Measurements from ENCODE around the gene ATXN2.
"Not testable (repeated sequence)": the region's sequence is repeated elsewhere in the genome, so short reads cannot be mapped to it uniquely, and the experiment has no call there.

Gene ATXN2

DNA sequence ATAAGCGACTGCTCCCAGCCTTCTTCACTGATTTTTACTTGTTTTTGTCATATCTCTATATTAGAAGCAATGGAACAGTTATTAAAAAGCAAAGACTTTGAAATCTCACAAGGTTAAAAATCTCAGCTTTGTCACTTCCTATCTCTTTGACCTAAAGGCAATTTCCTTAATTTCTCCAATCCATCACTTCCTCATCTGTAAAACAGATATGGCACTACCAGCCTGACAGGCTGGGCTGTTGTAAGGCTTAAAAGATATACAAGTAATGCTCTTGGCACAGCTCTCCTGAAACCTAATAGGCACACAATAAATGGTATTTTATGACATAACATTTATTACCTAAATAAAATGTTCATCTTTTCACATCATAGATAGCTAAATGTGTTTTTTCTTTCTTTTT, 25.6 kb downstream of the ATXN2 start:
- DNase-seq, result no peak

DNA sequence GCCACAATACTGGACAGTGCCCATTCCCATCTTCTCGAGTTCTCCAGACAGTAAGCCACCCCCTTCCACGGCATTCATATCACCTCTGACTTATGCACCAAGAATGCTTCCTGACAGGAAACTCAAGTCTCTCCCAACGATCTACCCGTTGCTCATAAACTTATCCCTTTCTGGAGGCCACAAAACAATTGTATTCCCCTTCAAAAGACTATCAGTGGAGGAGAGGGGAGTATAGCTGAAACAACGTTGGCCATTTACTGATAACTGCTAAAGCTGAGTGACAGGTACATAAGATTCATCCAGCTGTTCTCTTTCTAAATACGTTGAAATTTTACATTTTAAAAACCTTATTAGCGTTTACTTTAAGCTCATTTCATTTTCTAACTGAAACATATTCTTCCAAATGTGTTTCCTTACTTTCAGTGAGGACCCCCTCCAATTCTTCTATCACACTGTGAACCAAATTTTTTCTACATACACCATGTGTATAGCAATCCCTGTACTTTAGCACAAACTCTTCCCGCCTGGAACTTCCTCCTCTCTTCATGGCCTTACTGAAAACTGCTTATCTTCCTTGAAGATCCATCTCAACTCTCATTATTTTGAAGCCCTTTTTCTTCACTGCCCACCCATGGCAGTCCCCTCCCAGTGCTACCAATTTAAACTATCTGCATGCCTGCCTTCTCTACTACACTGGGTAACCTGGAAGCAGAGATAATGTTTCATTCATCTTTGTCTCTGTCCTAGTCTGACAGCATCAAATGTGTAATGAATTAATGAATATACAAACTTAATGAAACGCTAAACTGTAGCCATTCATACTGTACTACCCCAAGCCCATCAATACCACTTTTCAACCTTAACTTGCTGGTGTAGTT, 28.8 kb downstream of the ATXN2 start:
- DNase-seq, result peak; percentile 84

DNA sequence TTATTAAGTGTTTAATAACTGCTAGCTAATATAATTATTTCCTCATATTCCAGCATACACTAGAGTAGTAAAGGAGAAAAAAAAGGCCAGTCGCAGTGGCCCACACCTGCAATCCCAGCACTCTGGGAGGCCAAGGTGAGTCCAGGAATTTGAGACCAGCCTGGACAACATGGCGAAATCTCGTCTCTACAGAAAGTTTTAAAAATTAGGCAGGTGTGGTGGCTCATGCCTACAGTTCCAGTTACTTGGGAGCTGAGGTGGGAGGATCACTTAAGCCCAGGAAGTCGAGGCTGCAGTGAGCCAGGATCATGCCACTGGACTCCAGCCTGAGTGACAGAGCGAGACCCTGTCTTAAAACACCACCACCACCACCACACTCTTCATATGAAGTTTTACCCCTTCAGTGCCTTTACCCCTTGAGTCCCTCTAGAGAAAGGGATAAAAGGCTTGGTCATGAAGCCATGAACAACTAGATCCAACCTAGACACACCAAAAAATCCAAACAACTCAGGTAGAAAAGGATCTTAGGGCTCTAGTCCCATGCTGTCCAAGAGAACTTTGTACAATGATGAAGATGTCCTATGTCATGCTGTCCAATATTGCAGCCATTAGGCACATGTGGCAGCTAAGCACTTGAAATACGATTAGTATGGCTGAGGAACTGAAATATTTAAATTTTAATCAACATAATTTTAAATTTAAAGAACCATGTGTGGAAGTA, 29.6 kb downstream of the ATXN2 start:
- no peak for DNase-seq

DNA sequence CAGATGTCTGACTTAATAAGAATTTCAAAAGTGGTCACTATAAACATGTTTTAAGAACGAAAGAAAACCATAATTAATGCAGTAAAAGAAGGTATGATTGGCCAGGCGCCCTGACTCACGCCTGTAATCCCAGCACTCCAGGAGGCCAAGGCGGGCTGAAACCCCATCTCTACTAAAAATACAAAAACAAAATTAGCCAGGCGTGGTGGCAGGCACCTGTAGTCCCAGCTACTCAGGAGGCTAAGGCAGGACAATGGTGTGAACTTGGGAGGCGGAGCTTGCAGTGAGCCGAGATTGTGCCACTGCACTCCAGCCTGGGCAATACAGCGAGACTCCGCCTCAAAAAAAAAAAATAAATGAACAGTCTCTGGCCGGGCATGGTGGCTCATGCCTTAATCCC, 38.3 kb downstream of the ATXN2 start:
- DNase-seq, result not testable (repeated sequence)

DNA sequence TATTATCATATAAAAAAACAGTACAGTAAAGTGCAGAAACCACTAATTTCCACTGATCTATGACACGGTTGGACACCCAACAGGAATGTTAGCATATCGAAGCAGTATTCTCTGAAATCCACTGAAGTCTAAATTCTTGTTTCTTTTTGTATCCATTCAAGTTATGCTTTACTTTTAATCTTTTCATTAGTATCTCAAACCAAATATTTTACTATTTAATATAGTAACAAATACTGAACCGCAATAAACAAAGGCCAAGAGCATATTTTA, 41.1 kb downstream of the ATXN2 start:
- peak; percentile 18 for DNase-seq

DNA sequence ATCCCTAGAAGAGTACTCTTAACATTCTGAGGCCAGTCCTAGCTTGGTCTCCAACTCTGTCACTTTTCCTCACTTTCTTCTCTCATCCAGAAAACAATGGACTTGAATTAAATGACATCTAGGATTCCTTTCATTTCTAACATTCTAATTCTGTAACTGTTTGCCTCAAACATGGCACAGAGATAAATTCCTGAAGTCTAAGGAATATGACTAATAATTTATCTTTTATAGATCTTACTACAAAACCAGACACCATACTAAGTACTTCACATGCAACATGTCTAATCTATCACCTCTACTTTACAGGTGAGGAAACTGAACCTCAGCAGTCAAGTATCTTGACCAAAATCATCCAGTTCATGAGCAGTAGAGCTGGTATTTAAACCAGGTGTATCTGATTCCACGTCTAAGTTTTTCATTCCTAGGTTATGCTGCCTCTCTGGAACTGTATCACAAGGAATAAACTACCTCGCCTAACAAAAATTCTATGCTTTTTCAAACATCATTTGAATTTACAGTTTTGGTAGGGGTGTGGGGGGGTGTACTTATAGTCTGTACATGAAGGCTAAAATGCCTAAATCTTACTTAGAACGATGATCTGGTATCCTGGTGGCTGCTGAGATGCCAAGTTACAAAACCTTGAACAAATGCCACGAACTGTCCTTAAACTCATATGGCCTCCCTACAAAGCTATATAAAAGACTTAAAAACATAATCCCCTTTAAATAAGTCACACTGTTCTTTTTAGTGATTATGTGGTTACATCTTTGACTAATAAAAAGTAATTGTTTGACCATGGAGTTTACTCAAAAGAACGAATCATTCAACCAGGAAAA, 41.6 kb downstream of the ATXN2 start:
- DNase-seq, result peak; percentile 55

DNA sequence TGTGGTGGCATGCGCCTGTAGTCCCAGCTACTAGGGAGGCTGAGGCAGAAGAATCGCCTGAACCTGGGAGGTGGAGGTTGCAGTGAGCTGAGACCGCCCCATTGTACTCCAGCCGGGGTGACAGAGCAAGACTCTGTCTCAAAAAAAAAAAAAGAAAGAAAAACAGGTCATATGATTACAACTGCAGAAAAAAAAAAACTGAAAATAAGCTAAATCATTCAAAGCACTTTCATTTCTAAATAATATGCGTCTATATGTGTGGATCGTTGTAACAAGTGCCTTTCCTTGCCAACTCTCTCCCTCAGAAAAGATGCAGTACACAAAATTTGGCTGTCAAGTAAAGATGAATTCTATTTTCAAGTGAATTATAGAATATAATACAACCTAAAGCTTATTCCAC, 42.4 kb downstream of the ATXN2 start:
- no peak for DNase-seq

DNA sequence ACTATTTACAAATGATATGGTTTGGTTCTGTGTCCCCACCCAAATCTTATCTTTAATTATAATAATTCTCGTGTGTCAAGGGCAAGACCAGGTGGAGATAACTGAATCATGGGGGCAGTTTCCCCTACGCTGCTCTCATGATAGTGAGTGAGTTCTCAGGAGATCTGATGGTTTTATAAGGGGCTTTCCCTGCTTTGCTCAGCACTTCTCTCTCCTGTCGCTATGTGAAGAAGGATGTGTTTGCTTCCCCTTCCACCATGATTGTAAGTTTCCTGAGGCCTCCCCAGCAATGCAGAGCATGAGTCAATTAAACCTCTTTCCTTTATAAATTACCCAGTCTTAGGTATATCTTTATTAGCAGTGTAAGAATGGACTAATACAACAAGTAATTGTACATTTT, 43.8 kb downstream of the ATXN2 start:
- DNase-seq, result not testable (repeated sequence)

DNA sequence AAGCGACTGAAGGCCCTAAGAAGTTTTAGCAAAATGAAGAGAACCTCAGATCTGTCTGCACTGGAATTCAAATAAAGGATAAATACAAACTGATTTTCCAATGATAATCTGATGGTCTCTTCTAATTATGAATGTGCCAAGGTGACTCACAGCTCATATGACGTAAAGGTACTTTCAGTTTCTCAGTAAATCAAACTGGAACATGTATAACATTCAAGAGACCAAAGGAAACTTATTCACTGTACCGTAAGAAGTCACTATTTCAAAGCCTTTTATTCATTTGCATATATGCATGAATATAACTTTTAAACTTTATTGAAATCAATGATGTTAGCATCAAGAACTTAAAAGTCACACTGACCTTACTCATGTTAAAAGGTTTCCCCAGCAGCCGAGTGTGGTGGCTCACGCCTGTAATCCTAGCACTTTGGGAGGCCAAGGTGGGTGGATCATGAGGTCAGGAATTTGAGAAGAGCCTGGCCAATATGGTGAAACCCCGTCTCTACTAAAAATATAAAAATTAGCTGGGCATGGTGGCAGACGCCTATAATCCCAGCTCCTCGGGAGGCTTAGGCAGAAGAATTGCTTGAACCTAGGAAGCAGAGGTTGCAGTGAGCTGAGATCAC, 52.2 kb downstream of the ATXN2 start:
- no peak for DNase-seq

DNA sequence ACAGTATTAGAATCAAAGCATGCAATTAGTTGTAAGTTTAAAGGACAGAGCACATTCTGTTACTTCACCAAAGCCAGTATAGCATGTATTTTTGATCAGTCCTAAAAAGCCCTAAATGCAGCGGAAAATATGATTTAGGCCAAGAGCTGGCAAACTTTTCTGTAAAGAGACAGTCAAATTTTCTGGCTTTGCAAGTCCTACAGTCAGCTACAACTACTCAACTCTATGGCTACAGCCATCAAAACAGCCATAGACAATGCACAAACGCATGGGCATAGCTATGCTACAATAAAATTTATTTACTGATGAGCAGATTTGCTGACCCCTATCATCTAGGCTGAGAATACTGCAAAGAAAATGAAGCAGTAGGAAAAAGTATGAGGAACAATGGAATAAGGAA, 52.9 kb downstream of the ATXN2 start:
- no peak for DNase-seq

DNA sequence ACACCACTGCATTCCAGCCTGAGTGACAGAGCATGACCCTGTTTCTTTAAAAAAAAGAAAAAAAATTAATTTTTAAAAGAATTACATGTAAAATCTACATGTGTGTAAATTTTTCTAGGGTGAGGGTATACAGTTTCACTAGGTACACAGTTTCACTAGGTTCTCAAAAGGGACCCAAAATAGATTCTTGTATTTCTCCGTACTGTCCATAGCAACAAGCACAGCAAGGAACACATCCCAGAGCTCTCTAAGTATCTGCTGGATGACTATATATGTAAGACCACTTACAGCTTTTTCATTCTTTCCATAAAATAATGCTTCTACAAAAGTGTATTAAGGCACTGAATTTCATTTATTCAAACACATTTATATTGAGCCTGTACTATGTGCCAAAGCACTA, 55.1 kb downstream of the ATXN2 start:
- no peak for DNase-seq

DNA sequence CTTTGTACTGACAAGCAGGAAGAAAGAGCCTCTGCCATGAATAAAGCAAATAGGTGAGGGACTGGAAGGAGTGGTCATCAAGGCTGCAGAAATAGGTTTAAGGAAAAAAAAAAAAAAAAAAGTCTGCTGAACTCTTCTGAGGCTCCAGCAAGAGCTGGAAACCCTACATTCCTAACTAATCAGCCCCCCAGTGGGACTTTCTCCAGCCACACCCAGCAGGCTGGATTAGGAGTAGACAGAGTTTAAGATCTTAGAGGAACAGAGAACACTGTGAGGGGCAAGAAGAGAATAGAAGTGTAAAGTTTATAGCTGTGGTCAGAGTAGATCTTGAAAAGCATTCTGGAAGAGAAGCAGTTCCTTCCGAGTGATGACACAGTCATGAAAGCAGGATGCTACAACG, 66.4 kb downstream of the ATXN2 start:
- no peak for DNase-seq

DNA sequence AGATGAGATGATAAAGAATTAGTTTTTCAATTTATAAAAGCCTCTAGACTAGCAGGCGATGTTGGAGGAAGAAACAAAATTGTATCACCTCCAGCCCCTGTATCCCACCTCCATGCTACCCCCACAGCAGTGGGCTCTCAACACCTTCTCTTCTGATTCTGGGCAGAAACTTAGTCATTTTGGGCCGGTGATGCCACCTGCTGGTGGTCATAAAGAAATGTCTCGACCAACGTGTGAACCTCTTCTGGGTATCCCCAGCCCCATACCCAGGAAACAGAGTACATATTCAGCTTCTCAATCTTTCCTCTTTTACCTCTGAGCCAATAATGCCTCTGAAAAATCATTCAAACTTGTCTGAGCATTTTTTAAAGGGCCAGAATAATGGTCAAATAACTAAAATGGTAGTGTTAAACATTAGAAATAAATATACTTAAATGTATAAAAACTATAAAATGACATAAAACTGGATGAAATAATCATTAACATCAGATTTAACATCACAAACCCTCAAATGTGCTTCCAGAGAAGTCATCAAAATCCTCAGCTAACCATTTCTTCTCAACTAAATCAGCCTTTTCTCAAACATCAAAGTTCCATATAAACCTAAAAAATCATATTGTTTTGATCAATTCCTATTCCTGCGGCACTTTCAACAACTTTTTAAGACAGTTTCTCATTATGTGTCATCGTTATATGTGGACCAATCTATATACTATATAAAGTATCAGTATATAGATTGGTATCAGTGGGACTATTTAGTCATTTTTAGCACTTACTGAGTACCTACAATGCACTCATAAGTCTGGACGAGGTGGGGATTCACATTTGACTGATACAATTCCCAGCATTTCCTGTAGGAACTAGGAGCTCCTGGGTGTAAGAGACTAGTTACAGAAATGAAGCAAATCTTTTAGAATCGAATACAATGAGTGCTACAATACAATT, 69.4 kb downstream of the ATXN2 start:
- peak; percentile 52 for DNase-seq

DNA sequence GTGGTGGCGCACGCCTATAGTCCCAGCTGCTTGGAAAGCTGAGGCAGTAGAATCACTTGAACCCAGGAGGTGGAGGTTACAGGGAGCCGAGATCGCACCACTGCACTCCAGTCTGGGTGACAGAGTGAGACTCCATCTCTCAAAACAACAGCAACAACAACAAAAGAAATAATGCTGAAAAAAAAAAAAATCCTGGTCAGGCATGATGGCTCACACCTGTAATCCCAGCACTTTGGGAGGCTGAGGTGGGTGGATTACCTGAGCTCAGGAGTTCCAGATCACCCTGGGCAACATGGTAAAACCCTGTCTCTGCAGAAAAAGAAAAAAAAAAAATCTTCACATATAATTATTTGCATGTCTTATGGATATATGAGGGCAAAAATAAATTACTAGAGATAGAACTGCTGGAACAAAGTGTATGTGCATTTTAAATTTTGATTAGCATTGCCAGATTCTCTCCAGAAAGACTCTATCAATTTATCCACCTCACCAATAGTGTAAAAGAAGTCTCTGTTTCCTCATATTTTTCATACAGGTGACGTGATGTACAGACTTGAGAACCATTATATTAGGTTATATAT, 75.4 kb downstream of the ATXN2 start:
- DNase-seq, result no peak

DNA sequence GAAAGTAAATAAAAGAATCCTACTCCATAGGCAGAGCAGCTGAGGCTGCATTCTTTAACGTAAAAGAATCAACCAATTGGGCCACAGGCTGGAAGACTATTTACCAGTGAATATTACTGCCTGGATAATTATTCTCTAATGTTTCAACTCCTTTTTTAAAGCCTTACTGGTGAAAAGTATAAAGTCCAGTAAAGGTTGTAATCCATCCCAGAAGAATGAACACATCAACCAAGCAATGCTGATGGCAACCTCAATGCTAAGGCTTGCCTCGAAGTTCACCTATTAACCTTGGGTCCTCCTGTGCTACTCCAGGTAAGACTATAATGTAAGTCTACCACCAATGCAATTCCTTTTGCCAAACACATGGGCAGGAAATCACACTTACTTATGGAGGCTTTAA, 77.3 kb downstream of the ATXN2 start:
- no peak for DNase-seq

DNA sequence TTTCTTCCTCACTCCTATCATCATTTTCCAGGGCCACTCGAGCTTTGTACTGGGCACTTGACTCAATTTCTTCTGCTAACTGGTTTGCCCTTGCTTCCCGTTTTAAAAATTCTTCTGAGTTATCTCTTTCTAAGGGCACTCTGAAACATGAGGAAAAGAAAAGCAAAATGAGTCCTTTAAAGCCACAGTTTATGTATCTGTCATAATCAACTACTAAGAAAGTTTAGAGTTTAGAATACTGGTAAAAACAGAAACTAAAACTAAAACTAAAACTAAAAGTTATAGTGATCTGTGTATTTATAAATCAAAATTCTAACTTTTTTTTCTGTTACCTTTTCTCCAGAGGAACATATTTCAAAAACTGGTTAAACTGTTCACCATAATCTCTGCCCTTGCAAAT, 79.2 kb downstream of the ATXN2 start:
- no peak for DNase-seq

DNA sequence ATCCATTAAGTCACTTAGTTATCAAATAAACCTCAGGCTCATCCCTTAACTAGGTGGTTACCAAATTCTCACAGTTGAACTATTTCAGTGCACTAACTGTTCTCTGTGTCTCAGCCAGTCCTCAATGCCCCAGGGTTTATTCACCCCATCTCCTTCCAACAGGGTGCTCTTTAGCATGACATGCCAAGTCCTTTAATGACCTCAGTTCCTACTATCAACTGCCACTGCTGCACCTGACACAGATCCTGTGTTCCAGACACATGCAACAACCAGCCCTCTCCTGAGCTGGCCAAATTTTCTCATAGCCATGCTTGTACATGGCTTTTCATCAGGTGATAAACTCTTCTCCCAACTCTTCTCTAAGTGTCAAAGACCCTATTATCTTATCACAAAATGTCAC, 80.0 kb downstream of the ATXN2 start:
- no peak for DNase-seq

DNA sequence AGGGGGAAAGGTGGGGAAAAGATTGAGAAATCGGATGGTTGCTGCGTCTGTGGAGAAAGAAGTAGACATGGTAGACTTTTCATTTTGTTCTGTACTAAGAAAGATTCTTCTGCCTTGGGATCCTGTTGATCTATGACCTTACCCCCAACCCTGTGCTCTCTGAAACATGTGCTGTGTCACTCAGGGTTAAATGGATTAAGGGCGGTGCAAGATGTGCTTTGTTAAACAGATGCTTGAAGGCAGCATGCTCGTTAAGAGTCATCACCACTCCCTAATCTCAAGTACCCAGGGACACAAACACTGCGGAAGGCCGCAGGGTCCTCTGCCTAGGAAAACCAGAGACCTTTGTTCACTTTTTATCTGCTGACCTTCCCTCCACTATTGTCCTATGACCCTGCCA, 91.4 kb downstream of the ATXN2 start:
- not testable (repeated sequence) for DNase-seq

DNA sequence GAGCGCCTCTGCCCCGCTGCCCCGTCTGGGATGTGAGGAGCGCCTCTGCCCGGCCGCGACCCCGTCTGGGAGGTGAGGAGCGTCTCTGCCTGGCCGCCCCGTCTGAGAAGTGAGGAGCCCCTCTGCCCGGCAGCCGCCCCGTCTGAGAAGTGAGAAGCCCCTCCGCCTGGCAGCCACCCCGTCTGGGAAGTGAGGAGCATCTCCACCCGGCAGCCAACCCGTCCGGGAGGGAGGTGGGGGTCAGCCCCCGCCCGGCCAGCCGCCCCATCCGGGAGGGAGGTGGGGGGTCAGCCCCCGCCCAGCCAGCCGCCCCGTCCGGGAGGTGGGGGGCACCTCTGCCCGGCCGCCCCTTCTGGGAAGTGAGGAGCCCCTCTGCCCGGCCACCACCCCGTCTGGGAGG, 91.9 kb downstream of the ATXN2 start:
- not testable (repeated sequence) for DNase-seq

DNA sequence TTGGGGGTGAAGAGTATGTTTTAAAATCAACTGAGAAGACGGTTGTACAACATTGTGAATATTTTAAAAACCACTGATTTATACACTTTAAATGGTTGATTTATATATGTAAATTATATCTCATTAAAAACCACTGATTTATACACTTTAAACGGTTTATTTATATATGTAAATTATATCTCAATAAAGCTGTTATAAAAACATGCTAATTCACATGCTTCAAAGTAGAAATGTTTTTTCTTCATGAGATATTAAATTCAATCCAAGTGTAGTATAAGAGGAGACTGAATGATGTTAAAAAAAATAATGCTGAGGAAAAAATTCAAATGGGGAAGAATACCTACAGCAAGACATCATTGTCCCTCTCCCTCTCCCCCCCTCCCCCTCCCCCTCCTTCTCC, 92.9 kb downstream of the ATXN2 start:
- DNase-seq, result no peak

DNA sequence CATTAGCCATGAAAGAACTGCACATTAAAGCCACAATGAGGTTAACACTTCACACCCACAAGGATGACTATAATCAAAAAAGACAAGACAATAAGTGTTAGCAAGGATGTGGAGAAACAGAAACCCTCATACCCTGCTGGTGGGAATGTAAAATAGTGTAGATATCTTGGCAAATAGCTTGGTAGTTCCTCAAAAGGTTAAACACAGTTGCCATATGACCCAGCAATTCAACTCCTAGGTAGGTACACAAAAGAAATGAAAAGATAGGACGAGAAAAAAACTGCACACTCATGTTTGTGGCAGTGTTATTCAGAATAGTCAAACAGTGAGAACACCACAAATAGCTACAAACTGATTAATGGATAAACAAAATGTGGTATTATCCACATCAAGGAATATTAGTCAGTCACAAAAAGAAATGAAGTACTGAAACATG, 93.5 kb downstream of the ATXN2 start:
- DNase-seq, result no peak

All from fibroblast of skin of abdomen (primary cell).